Lung (tissue), 12 donors: Measurements from ENCODE around the gene NTRK2. TPM values are rescaled to one million over a fixed set of nuclear protein-coding genes. Genes with fewer than 3 reads are reported as not detected.

Experiments
- ATAC-seq: fragments of 200-7000 bp; cut with Tn5 transposase; one replicate; pipeline ENCODE4 v1.9.1; 2020; ENCODE audit warnings: moderate number of reproducible peaks; ENCODE audit not compliant: insufficient read depth, low FRiP score
- DNase-seq, 3 donors: peaks; one replicate each; pipeline ENCODE4 v3.0.0-alpha.2; 2013 to 2017
- H3K27ac ChIP-seq, 2 donors: one replicate each; pipeline ENCODE4 v1.5.1; 2013; ENCODE audit warnings: mild to moderate bottlenecking in 2 of 2, moderate library complexity in 2 of 2, control low read depth in 1 of 2, inconsistent platforms in 1 of 2, low read depth in 1 of 2, low read length in 1 of 2
- H3K27me3 ChIP-seq, 3 donors: one replicate each; pipeline ENCODE4 v1.5.1; 2013; ENCODE audit warnings: low read length in 2 of 3; ENCODE audit not compliant: control insufficient read depth in 3 of 3, insufficient read depth in 3 of 3
- H3K36me3 ChIP-seq, 4 donors: one replicate each; pipeline ENCODE4 v1.5.1; 2013; ENCODE audit warnings: low read length in 4 of 4, mild to moderate bottlenecking in 1 of 4, moderate library complexity in 1 of 4; ENCODE audit not compliant: control insufficient read depth in 4 of 4, insufficient read depth in 4 of 4
- H3K4me1 ChIP-seq, 5 donors: one replicate each; pipeline ENCODE4 v1.5.1; 2013; ENCODE audit warnings: low read length in 5 of 5, mild to moderate bottlenecking in 2 of 5, moderate library complexity in 1 of 5; ENCODE audit not compliant: control insufficient read depth in 5 of 5, insufficient read depth in 5 of 5
- H3K4me3 ChIP-seq: one replicate; pipeline ENCODE4 v1.5.1; 2013; ENCODE audit warnings: mild to moderate bottlenecking, control low read depth, moderate library complexity
- H3K9ac ChIP-seq, 2 donors: one replicate each; pipeline ENCODE4 v1.5.1; 2013; ENCODE audit warnings: low read length in 2 of 2, control low read depth in 1 of 2; ENCODE audit not compliant: insufficient read depth in 1 of 2
- H3K9me3 ChIP-seq, 4 donors: one replicate each; pipeline ENCODE4 v1.5.1; 2013; ENCODE audit warnings: low read length in 3 of 4, mild to moderate bottlenecking in 1 of 4, moderate library complexity in 1 of 4; ENCODE audit not compliant: control insufficient read depth in 4 of 4, insufficient read depth in 3 of 4
- WGBS, 2 donors: extraction: QIAGEN DNeasy Blood & Tissue Kit; methylation state at CpG; one replicate each; pipeline ENCODE4 v1.1.7; 2013; 5-methylcytosine and 5-hydroxymethylcytosine counted together
- polyA plus RNA-seq, 2 donors: library from polyadenylated mRNA; stranded (reverse); fragments of 200-250 nt; gene quantifications; one replicate each; pipeline ENCODE4 v1.2.1, GENCODE V29; 2013
- total RNA-seq, 2 donors: library from RNA; depleted of rRNA in 1 of 2; stranded (reverse); fragments of >200 nt in 1 of 2; gene quantifications; one replicate each; pipeline ENCODE4 v1.2.1, GENCODE V29; 2014 to 2021
- TF ChIP-seq, protein P1 (sequence below): IDR thresholded peaks from 2 replicates; pipeline ENCODE4 v1.5.1; 2012; ENCODE audit warnings: mild to moderate bottlenecking; ENCODE audit errors: control extremely low read depth, extremely low read depth
- donor health status: control.
- donor health status: control.
- donor health status: Bipolar disorder and iron deficiency.
- donor health status: healthy.
- donor health status: DM: yes; HTN: yes; CAD: no.

NTRK2 gene
- total and polyA plus RNA-seq, 4 donors, result 0.33 to 14.4 (median 3.3) TPM

DNA sequence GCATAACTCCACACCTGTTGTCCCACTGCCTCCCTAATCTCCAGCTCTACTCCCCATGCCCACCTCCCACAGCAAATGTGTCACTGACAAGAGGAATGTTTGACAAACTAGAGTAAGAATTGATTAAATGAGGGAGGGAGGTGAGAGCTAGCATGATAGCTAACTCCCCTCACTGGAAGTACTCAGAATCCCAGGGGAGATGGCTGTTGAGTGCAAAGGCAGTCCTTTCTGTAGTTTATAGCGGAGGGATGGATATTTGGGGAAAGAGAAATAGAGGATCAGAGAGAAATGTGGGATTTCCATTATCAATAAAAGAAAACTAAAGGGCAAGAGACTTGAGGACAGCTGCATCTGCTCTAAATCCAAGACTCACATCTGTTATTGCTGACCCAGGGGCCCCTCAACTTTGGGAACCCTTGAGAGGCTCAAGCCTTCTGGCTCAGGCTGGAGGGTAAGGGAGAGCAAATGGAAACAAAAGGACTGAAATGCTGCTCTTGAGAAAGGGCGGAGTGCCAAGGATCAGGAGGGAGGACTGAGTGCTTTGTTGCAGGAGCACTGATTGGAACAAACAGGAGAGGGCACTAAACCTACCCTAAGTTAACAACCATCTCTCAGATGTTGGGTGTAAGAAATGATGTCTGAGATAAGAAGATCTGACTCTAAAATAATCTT, 372.1 kb downstream of the NTRK2 start:
- H3K4me3 ChIP-seq, result no peak overlapping the region
- peaks cover 0 to 11% (median 0%) of the 10 kb centered on the region in 3 donors for H3K27me3 ChIP-seq
- TF ChIP-seq, protein P1, sequence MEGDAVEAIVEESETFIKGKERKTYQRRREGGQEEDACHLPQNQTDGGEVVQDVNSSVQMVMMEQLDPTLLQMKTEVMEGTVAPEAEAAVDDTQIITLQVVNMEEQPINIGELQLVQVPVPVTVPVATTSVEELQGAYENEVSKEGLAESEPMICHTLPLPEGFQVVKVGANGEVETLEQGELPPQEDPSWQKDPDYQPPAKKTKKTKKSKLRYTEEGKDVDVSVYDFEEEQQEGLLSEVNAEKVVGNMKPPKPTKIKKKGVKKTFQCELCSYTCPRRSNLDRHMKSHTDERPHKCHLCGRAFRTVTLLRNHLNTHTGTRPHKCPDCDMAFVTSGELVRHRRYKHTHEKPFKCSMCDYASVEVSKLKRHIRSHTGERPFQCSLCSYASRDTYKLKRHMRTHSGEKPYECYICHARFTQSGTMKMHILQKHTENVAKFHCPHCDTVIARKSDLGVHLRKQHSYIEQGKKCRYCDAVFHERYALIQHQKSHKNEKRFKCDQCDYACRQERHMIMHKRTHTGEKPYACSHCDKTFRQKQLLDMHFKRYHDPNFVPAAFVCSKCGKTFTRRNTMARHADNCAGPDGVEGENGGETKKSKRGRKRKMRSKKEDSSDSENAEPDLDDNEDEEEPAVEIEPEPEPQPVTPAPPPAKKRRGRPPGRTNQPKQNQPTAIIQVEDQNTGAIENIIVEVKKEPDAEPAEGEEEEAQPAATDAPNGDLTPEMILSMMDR, result no peak
- H3K9ac ChIP-seq, result no peak overlapping the region
- WGBS, 2 donors, result 90 to 92% methylated on average over 2 of the region's 2 CpGs
- no peak for ATAC-seq
- no peaks in the 10 kb centered on the region for H3K36me3 ChIP-seq
- H3K9me3 ChIP-seq, result no peaks in the 10 kb centered on the region
- no peaks in the 10 kb centered on the region for H3K4me1 ChIP-seq
- DNase-seq, result peak in 1 of 3 donors; percentile 10
- no peak overlapping the region for H3K27ac ChIP-seq

DNA sequence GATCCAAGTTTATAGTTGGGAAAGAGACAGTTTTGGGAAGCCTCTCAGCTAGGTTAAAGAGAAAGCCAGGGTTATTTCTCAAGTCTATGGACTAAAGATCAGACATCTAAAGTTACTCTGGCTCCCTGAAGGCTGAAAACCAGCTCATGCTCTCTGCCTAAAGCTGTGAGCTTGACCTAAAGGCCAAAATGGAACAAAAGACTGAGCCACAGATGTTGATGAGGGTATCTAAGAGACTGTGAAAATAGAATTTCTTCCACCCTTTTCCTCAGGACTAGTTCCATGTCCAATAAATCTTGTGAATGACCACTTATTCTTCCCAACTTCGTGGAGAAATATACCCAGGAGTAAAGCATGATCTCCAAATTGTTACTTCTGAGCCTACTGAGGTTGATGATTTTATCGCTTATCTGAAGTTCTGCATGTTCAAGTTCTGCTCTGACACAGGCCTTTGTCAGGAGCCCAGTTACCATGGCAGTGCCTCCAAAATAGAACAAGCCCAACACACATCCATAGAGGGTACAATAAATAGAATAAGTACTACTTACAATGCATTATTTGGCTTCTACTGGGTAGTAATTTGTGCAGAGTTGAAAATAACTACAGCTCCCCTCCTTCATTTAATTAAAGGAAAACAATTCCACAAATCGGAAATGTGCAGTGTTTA, 373.6 kb downstream of the NTRK2 start:
- Histone ChIP-seq H3K27ac (no peak overlapping the region), H3K9ac (no peak overlapping the region), H3K36me3 (no peaks in the 10 kb centered on the region), H3K4me3 (no peak overlapping the region), H3K27me3 (peaks cover 0 to 11% (median 0%) of the 10 kb centered on the region in 3 donors), H3K9me3 (no peaks in the 10 kb centered on the region), H3K4me1 (no peaks in the 10 kb centered on the region)
- 82 to 87% methylated on average over 3 of the region's 3 CpGs for WGBS, 2 donors
- ATAC-seq, result no peak
- TF ChIP-seq, protein P1, result no peak
- DNase-seq, result no peak

DNA sequence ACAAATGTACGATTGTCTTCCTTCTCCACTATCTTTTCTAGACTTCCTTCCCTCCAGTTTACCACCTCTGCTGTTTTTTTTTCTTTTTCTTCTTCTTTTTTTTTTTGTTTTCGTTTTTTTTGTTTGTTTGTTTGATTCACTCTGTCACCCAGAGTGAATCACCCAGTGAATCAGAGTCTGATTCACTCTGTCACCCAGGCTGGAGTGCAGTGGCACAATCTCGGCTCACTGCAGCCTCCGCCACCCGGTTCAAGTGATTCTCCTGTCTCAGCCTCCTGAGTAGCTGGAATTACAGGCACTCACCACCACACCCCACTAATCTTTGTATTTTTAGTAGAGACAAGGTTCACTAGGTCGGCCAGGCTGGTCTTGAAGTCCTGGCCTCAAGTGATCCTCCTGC, 375.7 kb downstream of the NTRK2 start:
- peaks cover 0 to 6% (median 0%) of the 10 kb centered on the region in 3 donors for H3K27me3 ChIP-seq
- 81 to 83% methylated on average over 6 of the region's 6 CpGs for WGBS, 2 donors
- no peaks in the 10 kb centered on the region for H3K36me3 ChIP-seq
- ATAC-seq, result no peak
- DNase-seq, result no peak
- H3K9ac ChIP-seq, result no peak overlapping the region
- H3K4me3 ChIP-seq, result no peak overlapping the region
- H3K9me3 ChIP-seq, result no peaks in the 10 kb centered on the region
- TF ChIP-seq, protein P1, result no peak
- no peaks in the 10 kb centered on the region for H3K4me1 ChIP-seq
- H3K27ac ChIP-seq, result no peak overlapping the region
